ENCODE results near the gene DDX51. TPM values are rescaled to one million over a fixed set of nuclear protein-coding genes. Genes with fewer than 3 reads are reported as not detected.

DDX51 gene
- total RNA-seq, 1 experiment from 2014 or later, result 26.7 TPM

DNA sequence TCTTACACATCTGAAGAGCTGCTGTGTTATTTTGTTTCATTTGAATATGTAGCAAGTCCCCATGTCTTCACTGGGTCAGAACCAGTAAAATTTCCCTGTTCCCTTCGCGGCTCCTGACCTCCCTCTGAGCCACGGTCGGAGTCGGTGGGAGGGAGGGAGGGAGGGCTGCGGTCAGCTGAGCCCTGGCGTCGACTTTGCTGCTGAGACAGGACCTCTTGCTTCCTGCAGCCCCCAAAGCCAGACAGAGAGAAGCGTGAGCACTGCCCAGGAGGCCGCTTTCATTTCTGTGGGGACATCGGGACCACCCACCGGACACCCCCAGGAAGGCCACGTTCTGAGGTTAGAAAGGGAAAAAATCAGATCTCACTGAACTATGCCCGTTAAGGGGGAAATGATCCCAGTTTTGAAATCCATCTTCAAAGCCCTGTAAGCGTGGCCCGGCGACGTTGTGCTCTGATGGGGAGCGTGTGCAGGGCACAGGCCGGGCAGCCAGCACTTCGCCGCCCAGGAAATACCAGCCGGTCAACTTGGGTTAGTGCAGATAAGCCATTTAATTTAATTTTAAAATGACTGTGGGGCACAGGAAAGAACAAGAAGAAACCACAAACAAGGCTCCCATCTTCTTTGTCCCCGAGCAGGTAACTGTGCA, 42.2 kb upstream of the DDX51 start:
- Histone ChIP-seq H3K4me3 (ENCODE audit: low read length) (no peak overlapping the region), H3K36me3 (ENCODE audit: low read depth, low read length) (no peaks in the 10 kb centered on the region), H3K79me2 (ENCODE audit: low read length) (no peaks in the 10 kb centered on the region), H3K9me2 (replicated peaks; ENCODE audit: low read length) (no peaks in the 10 kb centered on the region), H3K27me3 (ENCODE audit: low read length) (peaks cover 24% of the 10 kb centered on the region; the same call in 1 of the 2 replicates), H3K4me1 (ENCODE audit: insufficient read depth, low read length) (peaks cover 15% of the 10 kb centered on the region), H3K4me2 (ENCODE audit: low read length) (no peak overlapping the region), H3K9me3 (ENCODE audit: low read length) (no peaks in the 10 kb centered on the region), H3F3A (ENCODE audit: low read length, unreplicated experiment) (no peaks in the 10 kb centered on the region), H2AFZ (ENCODE audit: low read length) (no peak overlapping the region), H3K27ac (ENCODE audit: low read length) (no peak overlapping the region), H4K20me1 (ENCODE audit: low read length) (no peaks in the 10 kb centered on the region), H3K9ac (ENCODE audit: low read length) (no peak overlapping the region)
- no peak for DNase-seq
- POLR2A ChIA-PET (ENCODE audit: unreplicated experiment), result no interaction called here
- CTCF ChIA-PET, result interaction anchor here (0.8 kb wide), 1 partner anchor 156 kb away, joined by 3 read pairs; no protein-coding TSS in a partner anchor
- no TSS peak for BruUV-seq (replicated peaks)
- TF ChIP-seq EZH2phosphoT487 (IDR thresholded peaks at IDR 0.05; ENCODE audit: borderline replicate concordance, low read length) (no peak), EZH2 (IDR thresholded peaks at IDR 0.05; ENCODE audit: low read length, unreplicated experiment) (no peak)
- intact Hi-C loops (cut with micrococcal nuclease), result no loop called here
- no peak for ATAC-seq

- Histone ChIP-seq H3K9me3 (ENCODE audit: low read length) (no peaks in the 10 kb centered on the region), H3K4me3 (ENCODE audit: low read length) (no peak overlapping the region), H3K79me2 (ENCODE audit: low read length) (no peaks in the 10 kb centered on the region), H3K9me2 (replicated peaks; ENCODE audit: low read length) (no peaks in the 10 kb centered on the region), H3K4me2 (ENCODE audit: low read length) (no peak overlapping the region), H2AFZ (ENCODE audit: low read length) (no peak overlapping the region), H3K27me3 (ENCODE audit: low read length) (peaks cover 24% of the 10 kb centered on the region; the same call in 1 of the 2 replicates), H3K9ac (ENCODE audit: low read length) (no peak overlapping the region), H3K4me1 (ENCODE audit: insufficient read depth, low read length) (peaks cover 14% of the 10 kb centered on the region), H3K36me3 (ENCODE audit: low read depth, low read length) (no peaks in the 10 kb centered on the region), H4K20me1 (ENCODE audit: low read length) (no peaks in the 10 kb centered on the region), H3F3A (ENCODE audit: low read length, unreplicated experiment) (no peaks in the 10 kb centered on the region), H3K27ac (ENCODE audit: low read length) (no peak overlapping the region)
- TF ChIP-seq EZH2phosphoT487 (IDR thresholded peaks at IDR 0.05; ENCODE audit: borderline replicate concordance, low read length) (no peak), CTCF (conservative IDR thresholded peaks at IDR 0.05; ENCODE audit: low read depth, low read length) (no peak), EZH2 (IDR thresholded peaks at IDR 0.05; ENCODE audit: low read length, unreplicated experiment) (no peak)
- DNase-seq, result no peak
- intact Hi-C loops (cut with micrococcal nuclease), result no loop called here
- ChIA-PET POLR2A (ENCODE audit: unreplicated experiment) (no interaction called here), CTCF (no interaction called here)
- no TSS peak for BruUV-seq (replicated peaks)
- ATAC-seq, result no peak
These were observed 41.6 kb upstream of the DDX51 start for GRCh38 chr12:132185705-132186104.

GRCh38 chr12:132182711-132183365, 38.7 kb upstream of the DDX51 start:
- CTCF ChIA-PET, result no interaction called here
- Histone ChIP-seq H3F3A (ENCODE audit: low read length, unreplicated experiment) (no peaks in the 10 kb centered on the region), H3K9me2 (replicated peaks; ENCODE audit: low read length) (no peaks in the 10 kb centered on the region), H3K27ac (ENCODE audit: low read length) (no peak overlapping the region), H2AFZ (ENCODE audit: low read length) (no peak overlapping the region), H3K79me2 (ENCODE audit: low read length) (no peaks in the 10 kb centered on the region), H3K36me3 (ENCODE audit: low read depth, low read length) (no peaks in the 10 kb centered on the region), H4K20me1 (ENCODE audit: low read length) (no peaks in the 10 kb centered on the region), H3K4me2 (ENCODE audit: low read length) (no peak overlapping the region), H3K9ac (ENCODE audit: low read length) (no peak overlapping the region), H3K27me3 (ENCODE audit: low read length) (peaks cover 24% of the 10 kb centered on the region; the same call in 1 of the 2 replicates), H3K4me1 (ENCODE audit: insufficient read depth, low read length) (peaks cover 10% of the 10 kb centered on the region; the same call in 1 of the 2 replicates), H3K9me3 (ENCODE audit: low read length) (no peaks in the 10 kb centered on the region), H3K4me3 (ENCODE audit: low read length) (no peak overlapping the region)
- intact Hi-C loops (cut with micrococcal nuclease), result no loop called here
- DNase-seq (no peak), ATAC-seq (no peak)
- BruUV-seq (replicated peaks), result no TSS peak
- no peak for TF ChIP-seq EZH2 (IDR thresholded peaks at IDR 0.05; ENCODE audit: low read length, unreplicated experiment)
- TF ChIP-seq EZH2phosphoT487 (IDR thresholded peaks at IDR 0.05; ENCODE audit: borderline replicate concordance, low read length), result no peak
- no peak for TF ChIP-seq CTCF (conservative IDR thresholded peaks at IDR 0.05; ENCODE audit: low read depth, low read length)
- POLR2A ChIA-PET (ENCODE audit: unreplicated experiment), result interaction anchor here (0.5 kb wide), 1 partner anchor 584 kb away, joined by 6 read pairs; no protein-coding TSS in a partner anchor

Data from PC-3 (cell line).